Measurements from ENCODE around the gene WNT7B. TPM values are rescaled to one million over a fixed set of nuclear protein-coding genes. Genes with fewer than 3 reads are reported as not detected.
A peak's percentile ranks its signal among the peaks of the same experiment; 100 is the strongest.

WNT7B gene
- total and polyA plus RNA-seq, 2 donors (not counting 1 experiment from before 2014, with no cell fraction given), result 0.22 to 0.67 TPM

DNA sequence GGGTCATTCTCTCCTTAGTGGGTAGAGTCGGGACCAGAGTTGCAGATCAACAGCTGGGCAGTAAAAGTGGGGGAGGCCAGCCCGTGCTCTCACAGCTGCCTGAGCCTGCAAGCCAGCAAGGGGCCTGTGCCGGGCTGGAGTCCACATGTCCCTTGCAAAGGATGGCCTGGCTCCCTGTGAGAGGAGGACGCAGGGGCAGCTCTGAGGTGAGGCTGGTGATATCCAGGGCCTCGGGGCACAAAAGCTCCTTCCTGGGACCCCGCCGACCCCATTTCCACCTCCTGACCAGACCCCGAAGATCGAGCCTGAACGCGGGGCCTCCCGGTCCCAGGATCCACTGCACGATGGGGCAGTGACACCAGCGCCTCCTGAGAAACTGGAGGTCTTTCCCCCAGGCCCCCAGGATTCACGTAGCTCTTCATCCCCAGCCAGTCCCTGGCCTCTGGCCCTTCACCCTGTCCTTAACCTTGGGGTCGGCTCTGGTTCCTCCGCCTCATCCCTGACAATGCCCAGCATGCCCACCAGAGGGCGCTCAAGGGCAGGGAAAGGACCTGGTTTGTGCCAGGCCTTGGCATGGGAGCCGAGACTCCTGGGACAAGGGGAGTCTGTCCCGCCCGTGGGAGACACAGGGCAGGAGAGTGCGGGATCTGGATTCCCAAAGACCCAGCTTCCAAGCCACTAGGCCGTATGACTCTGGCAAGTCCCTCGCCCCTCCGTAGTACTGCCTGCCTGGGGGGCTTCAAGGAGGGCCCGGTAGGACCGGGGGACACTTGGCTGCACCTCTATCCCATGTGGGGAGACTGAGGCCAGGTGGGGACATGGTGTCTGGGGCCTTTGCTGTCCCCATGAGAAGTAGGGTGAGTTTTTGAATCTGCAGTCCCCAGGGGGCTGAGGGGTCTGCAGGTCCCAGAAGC is 17.8 kb upstream of the WNT7B start:
- H3K4me2 ChIP-seq (replicated peaks; ENCODE audit: low read depth, low read length, poor library complexity, severe bottlenecking), result no peak overlapping the region
- peaks cover 32% of the 10 kb centered on the region for H3K4me1 Mint-ChIP-seq
- H3K9ac ChIP-seq (ENCODE audit: low read length), result no peak overlapping the region
- no peak overlapping the region for H3K27ac ChIP-seq (ENCODE audit: low read length in 2 of 2)
- H3K4me3 Mint-ChIP-seq, result no peak overlapping the region
- ChIA-PET POLR2A (interaction anchor here (1.3 kb wide), 1 partner anchor 122 kb away, joined by 4 read pairs; no protein-coding TSS in a partner anchor), CTCF (interaction anchor here (0.7 to 5.2 kb wide), 13 partner anchors 9 to 355 kb away, joined by 3 to 110 read pairs (median 5); no protein-coding TSS in a partner anchor)
- H3K27ac Mint-ChIP-seq, result no peak overlapping the region
- H3K36me3 ChIP-seq (replicated peaks in 1 of 2; ENCODE audit: control extremely low read depth in 1 of 2, control insufficient read depth in 1 of 2, extremely low read depth in 1 of 2, insufficient read depth in 2 of 2, low read length in 1 of 2), result no peaks in the 10 kb centered on the region
- H3K4me3 ChIP-seq (ENCODE audit: control extremely low read depth in 1 of 5, extremely low read depth in 1 of 5, insufficient read depth in 1 of 5, low read depth in 2 of 5, low read length in 4 of 5), result no peak overlapping the region
- TF ChIP-seq EZH2 (IDR thresholded peaks at IDR 0.05; ENCODE audit: borderline replicate concordance, insufficient read depth, low read depth, low read length, poor library complexity, severe bottlenecking), result no peak
- TF ChIP-seq, protein P1, sequence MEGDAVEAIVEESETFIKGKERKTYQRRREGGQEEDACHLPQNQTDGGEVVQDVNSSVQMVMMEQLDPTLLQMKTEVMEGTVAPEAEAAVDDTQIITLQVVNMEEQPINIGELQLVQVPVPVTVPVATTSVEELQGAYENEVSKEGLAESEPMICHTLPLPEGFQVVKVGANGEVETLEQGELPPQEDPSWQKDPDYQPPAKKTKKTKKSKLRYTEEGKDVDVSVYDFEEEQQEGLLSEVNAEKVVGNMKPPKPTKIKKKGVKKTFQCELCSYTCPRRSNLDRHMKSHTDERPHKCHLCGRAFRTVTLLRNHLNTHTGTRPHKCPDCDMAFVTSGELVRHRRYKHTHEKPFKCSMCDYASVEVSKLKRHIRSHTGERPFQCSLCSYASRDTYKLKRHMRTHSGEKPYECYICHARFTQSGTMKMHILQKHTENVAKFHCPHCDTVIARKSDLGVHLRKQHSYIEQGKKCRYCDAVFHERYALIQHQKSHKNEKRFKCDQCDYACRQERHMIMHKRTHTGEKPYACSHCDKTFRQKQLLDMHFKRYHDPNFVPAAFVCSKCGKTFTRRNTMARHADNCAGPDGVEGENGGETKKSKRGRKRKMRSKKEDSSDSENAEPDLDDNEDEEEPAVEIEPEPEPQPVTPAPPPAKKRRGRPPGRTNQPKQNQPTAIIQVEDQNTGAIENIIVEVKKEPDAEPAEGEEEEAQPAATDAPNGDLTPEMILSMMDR (IDR thresholded peaks at IDR 0.05), result peak; percentile 94
- peaks cover 13 to 29% of the 10 kb centered on the region in 2 donors for H3K4me1 ChIP-seq (ENCODE audit: control insufficient read depth in 2 of 2, insufficient read depth in 2 of 2, low read length in 2 of 2)
- intact Hi-C loops (cut with micrococcal nuclease), result loop anchor here (1.0 to 2.0 kb wide), 3 partner anchors 18 to 320 kb away; no protein-coding TSS in a partner anchor
- no peaks in the 10 kb centered on the region for H4K20me1 ChIP-seq (ENCODE audit: control insufficient read depth, insufficient read depth, low read length, poor library complexity, severe bottlenecking)
- DNase-seq (peak; percentile 75), ATAC-seq (ENCODE audit: low read depth) (peak; percentile 65)
- H2AFZ ChIP-seq (ENCODE audit: insufficient read depth, low read depth, low read length, poor library complexity, severe bottlenecking), result no peak overlapping the region
- WGBS (ENCODE audit: insufficient coverage), result 46% methylated on average over 27 of the region's 27 CpGs
- no peaks in the 10 kb centered on the region for H3K9me3 Mint-ChIP-seq (ENCODE audit: insufficient read depth)
- H3K27me3 Mint-ChIP-seq, result no peaks in the 10 kb centered on the region
- no peaks in the 10 kb centered on the region for H3K9me3 ChIP-seq (ENCODE audit: control extremely low read depth in 1 of 3, control insufficient read depth in 2 of 3, insufficient read depth in 1 of 3, low read length in 2 of 3)
- H3K27me3 ChIP-seq (replicated peaks in 1 of 4; ENCODE audit: control extremely low read depth in 1 of 4, control insufficient read depth in 3 of 4, insufficient read depth in 4 of 4, low read length in 3 of 4), result peaks cover 0 to 7% (median 0%) of the 10 kb centered on the region in 4 experiments
- no peaks in the 10 kb centered on the region for H3K79me2 ChIP-seq (ENCODE audit: control insufficient read depth, insufficient read depth, low read length)

DNA sequence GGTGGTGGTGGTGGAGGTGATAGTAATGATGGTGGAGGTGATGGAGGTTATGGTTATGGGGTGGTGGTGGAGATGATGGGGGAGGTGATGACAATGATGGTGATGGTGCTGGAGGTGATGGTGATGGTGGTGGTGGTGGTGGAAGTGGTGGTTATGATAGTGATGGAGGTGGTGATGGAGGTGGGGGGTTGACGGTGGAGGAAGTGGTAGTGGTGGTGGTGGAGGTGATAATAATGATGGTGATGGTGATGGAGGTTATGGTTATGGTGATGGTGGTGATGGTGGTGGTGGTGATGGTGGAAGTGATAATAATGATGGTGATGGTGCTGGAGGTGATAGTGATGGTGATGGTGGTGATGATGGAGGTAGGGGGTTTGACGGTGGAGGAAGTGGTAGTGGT is 16.9 kb upstream of the WNT7B start:
- Histone ChIP-seq H3K4me1 (ENCODE audit: control insufficient read depth in 2 of 2, insufficient read depth in 2 of 2, low read length in 2 of 2) (peaks cover 13 to 29% of the 10 kb centered on the region in 2 donors), H2AFZ (ENCODE audit: insufficient read depth, low read depth, low read length, poor library complexity, severe bottlenecking) (no peak overlapping the region), H3K9ac (ENCODE audit: low read length) (no peak overlapping the region), H3K27me3 (replicated peaks in 1 of 4; ENCODE audit: control extremely low read depth in 1 of 4, control insufficient read depth in 3 of 4, insufficient read depth in 4 of 4, low read length in 3 of 4) (peaks cover 0 to 7% (median 0%) of the 10 kb centered on the region in 4 experiments), H3K79me2 (ENCODE audit: control insufficient read depth, insufficient read depth, low read length) (no peaks in the 10 kb centered on the region), H3K27ac (ENCODE audit: low read length in 2 of 2) (no peak overlapping the region), H3K9me3 (ENCODE audit: control extremely low read depth in 1 of 3, control insufficient read depth in 2 of 3, insufficient read depth in 1 of 3, low read length in 2 of 3) (no peaks in the 10 kb centered on the region), H3K36me3 (replicated peaks in 1 of 2; ENCODE audit: control extremely low read depth in 1 of 2, control insufficient read depth in 1 of 2, extremely low read depth in 1 of 2, insufficient read depth in 2 of 2, low read length in 1 of 2) (no peaks in the 10 kb centered on the region), H4K20me1 (ENCODE audit: control insufficient read depth, insufficient read depth, low read length, poor library complexity, severe bottlenecking) (no peaks in the 10 kb centered on the region), H3K4me3 (ENCODE audit: control extremely low read depth in 1 of 5, extremely low read depth in 1 of 5, insufficient read depth in 1 of 5, low read depth in 2 of 5, low read length in 4 of 5) (no peak overlapping the region), H3K4me2 (replicated peaks; ENCODE audit: low read depth, low read length, poor library complexity, severe bottlenecking) (no peak overlapping the region)
- no peak for ATAC-seq (ENCODE audit: low read depth)
- intact Hi-C loops (cut with micrococcal nuclease), result loop anchor here (1.0 to 2.0 kb wide), 3 partner anchors 19 to 320 kb away; no protein-coding TSS in a partner anchor
- TF ChIP-seq, protein P1 (IDR thresholded peaks at IDR 0.05), result no peak
- no peak for TF ChIP-seq EZH2 (IDR thresholded peaks at IDR 0.05; ENCODE audit: borderline replicate concordance, insufficient read depth, low read depth, low read length, poor library complexity, severe bottlenecking)
- Mint-ChIP-seq H3K27me3 (no peaks in the 10 kb centered on the region), H3K9me3 (ENCODE audit: insufficient read depth) (no peaks in the 10 kb centered on the region), H3K27ac (no peak overlapping the region), H3K4me3 (no peak overlapping the region), H3K4me1 (peaks cover 32% of the 10 kb centered on the region)
- 26% methylated on average over 2 of the region's 2 CpGs for WGBS (ENCODE audit: insufficient coverage)
- no peak for DNase-seq
- ChIA-PET POLR2A (no interaction called here), CTCF (interaction anchor here (0.8 to 5.2 kb wide), 9 partner anchors 9 to 354 kb away, joined by 3 to 110 read pairs (median 12); no protein-coding TSS in a partner anchor)

Data from B cell (primary cell).